ENCODE measurements around the gene UTP25.

DNA sequence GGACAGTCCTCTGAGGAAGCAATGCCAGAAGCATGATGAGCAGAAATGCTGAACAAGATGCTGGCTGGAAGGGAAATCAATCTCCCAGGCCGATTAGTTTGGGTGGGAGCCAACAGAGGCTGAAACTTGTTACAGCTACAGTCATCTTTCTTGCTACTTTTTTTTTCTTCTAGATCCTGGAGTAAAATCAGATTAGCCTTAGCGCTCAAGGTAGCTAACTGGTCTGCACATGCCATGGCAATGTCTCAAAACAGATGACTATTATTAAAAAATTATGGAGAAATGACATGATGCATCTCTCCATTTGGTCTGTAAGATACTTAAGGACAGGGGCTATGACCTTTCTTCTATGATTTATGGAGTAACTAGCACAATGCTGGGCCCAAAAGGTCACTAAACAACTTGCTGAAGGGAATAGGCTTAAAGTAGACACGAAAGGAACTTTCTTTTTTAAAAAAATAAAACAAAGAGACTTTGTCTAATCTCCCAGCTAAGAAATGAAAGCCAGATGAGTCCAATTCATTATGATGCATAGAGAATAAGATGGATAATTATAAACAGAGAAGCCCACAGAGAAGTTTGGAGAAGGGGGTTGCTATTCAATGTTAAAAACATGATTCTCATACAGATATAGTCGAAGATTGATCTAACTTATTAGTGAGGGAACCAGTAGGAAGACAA is 42.5 kb downstream of the UTP25 start:
- TF ChIP-seq, protein P1, sequence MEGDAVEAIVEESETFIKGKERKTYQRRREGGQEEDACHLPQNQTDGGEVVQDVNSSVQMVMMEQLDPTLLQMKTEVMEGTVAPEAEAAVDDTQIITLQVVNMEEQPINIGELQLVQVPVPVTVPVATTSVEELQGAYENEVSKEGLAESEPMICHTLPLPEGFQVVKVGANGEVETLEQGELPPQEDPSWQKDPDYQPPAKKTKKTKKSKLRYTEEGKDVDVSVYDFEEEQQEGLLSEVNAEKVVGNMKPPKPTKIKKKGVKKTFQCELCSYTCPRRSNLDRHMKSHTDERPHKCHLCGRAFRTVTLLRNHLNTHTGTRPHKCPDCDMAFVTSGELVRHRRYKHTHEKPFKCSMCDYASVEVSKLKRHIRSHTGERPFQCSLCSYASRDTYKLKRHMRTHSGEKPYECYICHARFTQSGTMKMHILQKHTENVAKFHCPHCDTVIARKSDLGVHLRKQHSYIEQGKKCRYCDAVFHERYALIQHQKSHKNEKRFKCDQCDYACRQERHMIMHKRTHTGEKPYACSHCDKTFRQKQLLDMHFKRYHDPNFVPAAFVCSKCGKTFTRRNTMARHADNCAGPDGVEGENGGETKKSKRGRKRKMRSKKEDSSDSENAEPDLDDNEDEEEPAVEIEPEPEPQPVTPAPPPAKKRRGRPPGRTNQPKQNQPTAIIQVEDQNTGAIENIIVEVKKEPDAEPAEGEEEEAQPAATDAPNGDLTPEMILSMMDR (IDR thresholded peaks at IDR 0.05; ENCODE audit: extremely low read depth in 1 of 2, insufficient read depth in 1 of 2, low read depth in 1 of 2, low read length in 2 of 2): no peak
- TF ChIP-seq POLR2A (IDR thresholded peaks at IDR 0.05; ENCODE audit: low read depth, low read length) (no peak), GATA2 (IDR thresholded peaks at IDR 0.05; ENCODE audit: insufficient read depth, insufficient read length, low read depth, low read length) (no peak), EZH2 (IDR thresholded peaks at IDR 0.05; ENCODE audit: borderline replicate concordance, low read depth, low read length, severe bottlenecking) (no peak), POLR2AphosphoS5 (IDR thresholded peaks at IDR 0.05; ENCODE audit: insufficient read depth, low read depth, low read length) (no peak)
- TF ChIP-seq, protein P2, sequence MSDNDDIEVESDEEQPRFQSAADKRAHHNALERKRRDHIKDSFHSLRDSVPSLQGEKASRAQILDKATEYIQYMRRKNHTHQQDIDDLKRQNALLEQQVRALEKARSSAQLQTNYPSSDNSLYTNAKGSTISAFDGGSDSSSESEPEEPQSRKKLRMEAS (IDR thresholded peaks at IDR 0.05; ENCODE audit: insufficient read depth, insufficient read length): no peak

All from endothelial cell of umbilical vein (primary cell).